A673 (cell line): Measurements from ENCODE around the gene ARHGAP12.

Experiments
- EZH2 ChIP-seq: fragments of 200-600 bp; sonication (generic); IDR thresholded peaks from 2 replicates; pipeline ENCODE4 v1.6.1; 2017; ENCODE audit warnings: borderline replicate concordance, low read depth, mild to moderate bottlenecking, mixed read lengths, antibody characterized with exemption, low read length; ENCODE audit not compliant: poor library complexity, severe bottlenecking
- TF ChIP-seq, protein P1 (sequence below): fragments of 300-800, 200-600 bp; sonication (generic); conservative IDR thresholded peaks from 2 replicates; pipeline ENCODE4 v1.5.1; 2017; ENCODE audit warnings: low read depth, mild to moderate bottlenecking, antibody characterized with exemption, low read length, moderate library complexity, mixed read lengths

DNA sequence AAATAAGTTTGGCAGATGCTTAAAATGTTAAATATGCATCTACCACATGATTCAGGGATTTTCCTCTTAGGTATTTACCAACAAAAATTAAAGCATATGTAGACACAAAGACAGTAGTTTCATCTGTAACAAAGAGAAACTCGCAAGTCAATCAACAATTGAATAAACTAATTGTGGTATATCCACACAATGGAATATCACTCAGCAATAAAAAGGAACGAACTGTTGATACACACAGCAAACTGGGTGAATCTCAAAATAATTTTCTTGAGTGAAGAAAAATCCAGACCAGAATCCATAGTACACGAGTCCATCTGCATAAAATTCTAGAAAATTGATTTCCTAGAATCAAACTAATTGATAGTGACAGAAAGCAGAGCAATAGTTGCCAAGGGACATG lies 5.2 kb downstream of the ARHGAP12 start:
- TF ChIP-seq, protein P1, sequence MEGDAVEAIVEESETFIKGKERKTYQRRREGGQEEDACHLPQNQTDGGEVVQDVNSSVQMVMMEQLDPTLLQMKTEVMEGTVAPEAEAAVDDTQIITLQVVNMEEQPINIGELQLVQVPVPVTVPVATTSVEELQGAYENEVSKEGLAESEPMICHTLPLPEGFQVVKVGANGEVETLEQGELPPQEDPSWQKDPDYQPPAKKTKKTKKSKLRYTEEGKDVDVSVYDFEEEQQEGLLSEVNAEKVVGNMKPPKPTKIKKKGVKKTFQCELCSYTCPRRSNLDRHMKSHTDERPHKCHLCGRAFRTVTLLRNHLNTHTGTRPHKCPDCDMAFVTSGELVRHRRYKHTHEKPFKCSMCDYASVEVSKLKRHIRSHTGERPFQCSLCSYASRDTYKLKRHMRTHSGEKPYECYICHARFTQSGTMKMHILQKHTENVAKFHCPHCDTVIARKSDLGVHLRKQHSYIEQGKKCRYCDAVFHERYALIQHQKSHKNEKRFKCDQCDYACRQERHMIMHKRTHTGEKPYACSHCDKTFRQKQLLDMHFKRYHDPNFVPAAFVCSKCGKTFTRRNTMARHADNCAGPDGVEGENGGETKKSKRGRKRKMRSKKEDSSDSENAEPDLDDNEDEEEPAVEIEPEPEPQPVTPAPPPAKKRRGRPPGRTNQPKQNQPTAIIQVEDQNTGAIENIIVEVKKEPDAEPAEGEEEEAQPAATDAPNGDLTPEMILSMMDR, result no peak
- TF ChIP-seq EZH2, result no peak
